ENCODE results near the gene CAPN10. TPM values are rescaled to one million over a fixed set of nuclear protein-coding genes. Genes with fewer than 3 reads are reported as not detected.

CAPN10 gene
- total and polyA plus RNA-seq, 3 donors from 2014 or later = 29.8 to 104 (median 66.5) TPM

DNA sequence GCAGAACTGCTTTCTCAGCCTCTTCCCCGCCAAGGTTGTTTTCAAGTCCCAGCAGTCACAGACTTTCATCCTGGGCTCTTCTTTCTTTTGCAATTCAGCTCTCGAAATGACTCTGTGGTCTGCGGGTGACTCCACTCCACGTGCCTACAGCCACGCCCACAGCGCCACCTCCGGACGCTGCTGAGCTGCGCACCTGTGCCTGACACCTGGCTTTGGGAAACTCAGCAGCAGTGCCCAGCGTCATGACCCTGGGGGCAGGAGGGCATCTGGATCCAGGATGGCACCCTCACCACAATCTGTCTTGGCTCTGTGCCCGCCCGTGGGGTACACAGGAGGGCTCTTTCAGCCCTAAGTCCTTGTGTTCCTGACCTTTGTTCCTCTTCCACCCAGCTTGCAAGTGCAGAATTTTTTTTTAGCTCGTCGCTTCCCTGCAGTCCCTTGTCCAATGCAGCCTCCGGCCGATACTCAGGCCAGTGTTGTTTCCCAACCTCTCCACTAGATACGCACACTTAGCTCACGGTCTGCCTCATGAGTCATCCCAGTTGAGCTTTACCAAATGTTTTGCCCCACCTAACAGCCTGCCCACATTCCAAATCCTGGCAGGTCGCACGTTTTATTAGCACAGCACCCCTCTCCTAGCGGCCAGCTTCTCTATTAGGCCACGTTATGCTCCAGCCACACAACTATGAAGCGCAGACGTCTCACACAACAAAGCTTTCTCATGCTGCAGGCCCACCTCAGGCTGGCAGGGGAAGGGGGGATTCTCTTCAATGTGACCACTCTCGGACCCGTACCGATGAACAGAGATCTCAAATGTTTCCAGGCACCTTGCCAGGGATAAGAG, 6.5 kb upstream of the CAPN10 start:
- Histone ChIP-seq H3K9me3 (no peaks in the 10 kb centered on the region), H3K36me3 (ENCODE audit: low read depth, missing control alignments) (no peaks in the 10 kb centered on the region), H3K27me3 (no peaks in the 10 kb centered on the region), H3K27ac (no peak overlapping the region), H3K4me3 (no peak overlapping the region), H3K4me1 (peaks cover 5% of the 10 kb centered on the region)
- intact Hi-C loops (cut with DNase I; ENCODE audit: low total_unique reads) = no loop called here
- DNase-seq = no peak
- WGBS, 2 donors = 72 to 74% methylated on average over 27 of the region's 27 CpGs
- TF ChIP-seq CTCF (IDR thresholded peaks at IDR 0.05) (no peak), POLR2A (IDR thresholded peaks at IDR 0.05) (no peak)

DNA sequence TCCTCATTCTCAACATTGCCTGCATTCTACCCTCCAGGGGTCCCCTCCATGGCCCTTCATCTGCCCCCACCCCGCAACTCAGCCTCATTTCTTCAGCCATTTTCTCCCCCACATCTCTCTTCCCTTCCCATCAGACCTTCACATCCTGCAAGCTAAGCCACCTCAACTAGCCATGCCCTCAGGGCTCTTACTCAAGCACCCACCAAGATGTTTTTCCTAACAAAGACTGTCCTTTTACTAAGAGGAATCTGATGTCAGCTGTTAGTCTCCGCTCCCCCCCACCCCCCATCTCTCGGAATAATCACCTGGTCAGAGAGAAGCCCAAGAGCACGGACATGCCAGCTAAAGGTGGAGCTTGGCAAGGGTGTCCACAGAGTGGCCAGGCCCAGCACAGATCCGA, 4.7 kb upstream of the CAPN10 start:
- peaks cover 11% of the 10 kb centered on the region for H3K4me1 ChIP-seq

DNA sequence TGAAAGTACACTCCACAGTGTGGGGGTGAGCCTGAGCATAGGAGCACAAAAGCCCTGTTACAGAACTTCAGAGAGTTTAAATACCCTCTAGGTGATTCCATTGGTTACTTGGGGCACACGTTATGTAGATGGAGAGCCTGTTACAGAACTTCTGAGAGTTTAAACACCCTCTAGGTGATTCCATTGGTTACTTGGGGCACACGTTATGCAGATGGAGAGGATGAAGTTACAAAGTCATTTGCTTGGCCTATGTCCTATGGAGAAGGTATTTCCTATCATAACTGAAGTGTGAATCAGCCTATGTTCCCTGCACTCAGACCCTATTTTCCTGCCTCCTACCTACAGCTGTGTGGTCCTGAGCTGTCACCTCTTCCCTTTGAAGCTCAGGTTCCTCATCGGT, 3.8 kb upstream of the CAPN10 start:
- peaks cover 19% of the 10 kb centered on the region for H3K4me1 ChIP-seq
- intact Hi-C loops (cut with DNase I; ENCODE audit: low total_unique reads) = no loop called here
- no peaks in the 10 kb centered on the region for H3K9me3 ChIP-seq
- no peaks in the 10 kb centered on the region for H3K36me3 ChIP-seq (ENCODE audit: low read depth, missing control alignments)
- no peaks in the 10 kb centered on the region for H3K27me3 ChIP-seq
- no peak for TF ChIP-seq CTCF (IDR thresholded peaks at IDR 0.05)
- no peak for TF ChIP-seq POLR2A (IDR thresholded peaks at IDR 0.05)
- no peak overlapping the region for H3K27ac ChIP-seq
- no peak for DNase-seq
- H3K4me3 ChIP-seq = no peak overlapping the region
- WGBS, 2 donors = 83 to 86% methylated on average over 3 of the region's 3 CpGs

More for the DNA sequence above, 4.7 kb upstream of the CAPN10 start:
- H3K36me3 ChIP-seq (ENCODE audit: low read depth, missing control alignments) = no peaks in the 10 kb centered on the region
- no peak overlapping the region for H3K27ac ChIP-seq
- H3K9me3 ChIP-seq = no peaks in the 10 kb centered on the region
- H3K4me3 ChIP-seq = no peak overlapping the region
- no peak for TF ChIP-seq POLR2A (IDR thresholded peaks at IDR 0.05)
- TF ChIP-seq CTCF (IDR thresholded peaks at IDR 0.05) = no peak
- WGBS, 2 donors = 93 to 99% methylated on average over 5 of the region's 5 CpGs
- no peak for DNase-seq
- intact Hi-C loops (cut with DNase I; ENCODE audit: low total_unique reads) = no loop called here
- no peaks in the 10 kb centered on the region for H3K27me3 ChIP-seq

DNA sequence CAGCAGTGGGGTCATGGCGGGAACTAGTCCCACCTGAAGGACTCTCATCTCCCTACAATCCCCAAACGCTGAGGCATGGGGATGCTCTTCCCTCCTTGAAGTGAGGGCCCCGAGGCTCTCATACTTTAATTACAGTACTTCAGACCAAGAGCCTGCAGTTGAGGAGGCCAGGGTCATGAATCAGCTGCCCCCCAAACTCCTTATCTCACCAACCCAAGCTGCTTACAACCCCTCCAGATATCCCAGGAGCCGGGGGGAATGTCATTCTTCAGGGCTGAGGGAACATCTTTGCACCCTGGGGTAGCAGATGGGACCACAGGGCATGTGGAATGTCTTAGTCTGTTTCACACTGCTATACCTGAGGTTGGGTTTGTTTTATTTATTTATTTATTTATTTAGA, 2.8 kb upstream of the CAPN10 start:
- peaks cover 26% of the 10 kb centered on the region for H3K4me1 ChIP-seq
- no peaks in the 10 kb centered on the region for H3K27me3 ChIP-seq
- H3K36me3 ChIP-seq (ENCODE audit: low read depth, missing control alignments) = no peaks in the 10 kb centered on the region
- no peak for DNase-seq
- no peak for TF ChIP-seq POLR2A (IDR thresholded peaks at IDR 0.05)
- TF ChIP-seq CTCF (IDR thresholded peaks at IDR 0.05) = no peak
- intact Hi-C loops (cut with DNase I; ENCODE audit: low total_unique reads) = no loop called here
- H3K27ac ChIP-seq = no peak overlapping the region
- 80 to 90% methylated on average over 4 of the region's 4 CpGs for WGBS, 2 donors
- no peak overlapping the region for H3K4me3 ChIP-seq
- H3K9me3 ChIP-seq = no peaks in the 10 kb centered on the region
